HL-60 (cell line): Measurements from ENCODE around the gene SVEP1.

Experiments
- DNase-seq, 2 experiments: peaks; one replicate each; pipeline ENCODE4 v3.0.0-alpha.2; 2010 to 2020; ENCODE audit warnings: low read depth in 1 of 2, low spot score in 1 of 2
- H3K27ac ChIP-seq: fragments of 250-450 bp; sonication (Bioruptor Pico); replicated peaks from 2 replicates; pipeline ENCODE4 v1.5.1; 2020; ENCODE audit warnings: mild to moderate bottlenecking, moderate library complexity
- H3K27me3 ChIP-seq: fragments of 250-450 bp; sonication (Bioruptor Pico); 2 replicates; pipeline ENCODE4 v1.5.1; 2021; ENCODE audit warnings: mild to moderate bottlenecking, moderate library complexity; ENCODE audit not compliant: insufficient read depth, poor library complexity, severe bottlenecking
- H3K4me3 ChIP-seq: replicated peaks from 2 replicates; pipeline ENCODE4 v1.5.1; 2011; ENCODE audit warnings: mild to moderate bottlenecking, control low read depth, low read length; ENCODE audit not compliant: insufficient read depth
- CTCF ChIP-seq: IDR thresholded peaks from one replicate; pipeline ENCODE4 v1.5.1; 2011; ENCODE audit warnings: low read length, control low read depth, inconsistent platforms; ENCODE audit not compliant: insufficient read depth
- GABPA ChIP-seq: IDR thresholded peaks from 2 replicates; pipeline ENCODE4 v1.6.1; 2012; ENCODE audit warnings: low read depth
- POLR2AphosphoS5 ChIP-seq: IDR thresholded peaks from 2 replicates; pipeline ENCODE4 v1.6.1; 2012; ENCODE audit warnings: low read depth
- REST ChIP-seq: IDR thresholded peaks from 2 replicates; pipeline ENCODE4 v1.6.1; 2012; ENCODE audit warnings: low read depth; ENCODE audit not compliant: insufficient replicate concordance
- SPI1 ChIP-seq: IDR thresholded peaks from 2 replicates; pipeline ENCODE4 v1.6.1; 2012; ENCODE audit warnings: low read depth, mild to moderate bottlenecking, borderline replicate concordance

The SVEP1 gene

GRCh38 chr9:110336363-110336762, 243.2 kb downstream of the SVEP1 start:
- no peak for TF ChIP-seq CTCF
- TF ChIP-seq SPI1 = no peak
- no peak for TF ChIP-seq REST
- TF ChIP-seq GABPA = no peak
- no peak for TF ChIP-seq POLR2AphosphoS5

GRCh38 chr9:110334871-110335270, 244.7 kb downstream of the SVEP1 start:
- H3K4me3 ChIP-seq = no peak overlapping the region
- H3K27me3 ChIP-seq = no peaks in the 10 kb centered on the region
- DNase-seq = no peak
- no peak overlapping the region for H3K27ac ChIP-seq
- TF ChIP-seq CTCF = no peak
- no peak for TF ChIP-seq GABPA
- TF ChIP-seq REST = no peak
- TF ChIP-seq SPI1 = no peak
- no peak for TF ChIP-seq POLR2AphosphoS5

More at GRCh38 chr9:110336363-110336762, 243.2 kb downstream of the SVEP1 start:
- no peak overlapping the region for H3K4me3 ChIP-seq
- DNase-seq = no peak
- H3K27me3 ChIP-seq = no peaks in the 10 kb centered on the region
- no peak overlapping the region for H3K27ac ChIP-seq

- H3K27me3 ChIP-seq = no peaks in the 10 kb centered on the region
- H3K27ac ChIP-seq = no peak overlapping the region
- no peak overlapping the region for H3K4me3 ChIP-seq
- DNase-seq = no peak
- TF ChIP-seq CTCF (no peak), SPI1 (no peak), POLR2AphosphoS5 (no peak), REST (no peak), GABPA (no peak)
Observed at GRCh38 chr9:110334183-110334582, 245.4 kb downstream of the SVEP1 start.
